NCI-H748 (cell line): ENCODE measurements around the gene RYR2.
"Not testable (repeated sequence)": the region's sequence is repeated elsewhere in the genome, so short reads cannot be mapped to it uniquely, and the experiment has no call there.

Experiments
- DNase-seq: peaks from one replicate; lab custom pipeline; 2025; ENCODE audit not compliant: unreplicated experiment; lab: John Stamatoyannopoulos, UW

RYR2 gene

DNA sequence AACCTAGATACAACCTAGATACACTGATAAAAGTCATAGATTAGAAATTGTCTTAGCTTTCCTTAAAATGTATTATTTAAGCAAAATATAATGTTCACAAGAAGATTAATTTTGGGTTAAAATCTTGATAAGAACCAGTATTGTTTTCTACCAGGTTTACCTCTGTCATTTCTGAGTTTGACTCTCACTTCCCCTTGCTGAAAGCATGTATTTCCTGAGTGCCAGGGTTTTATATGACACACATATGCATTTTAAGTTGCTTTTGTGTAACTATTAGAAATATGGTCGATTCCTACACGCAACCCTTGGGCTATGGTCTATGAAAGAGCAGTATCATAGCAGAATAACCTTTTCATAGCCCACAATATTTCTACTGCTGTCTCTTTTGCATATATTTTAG lies 497.1 kb downstream of the RYR2 start:
- DNase-seq = no peak

DNA sequence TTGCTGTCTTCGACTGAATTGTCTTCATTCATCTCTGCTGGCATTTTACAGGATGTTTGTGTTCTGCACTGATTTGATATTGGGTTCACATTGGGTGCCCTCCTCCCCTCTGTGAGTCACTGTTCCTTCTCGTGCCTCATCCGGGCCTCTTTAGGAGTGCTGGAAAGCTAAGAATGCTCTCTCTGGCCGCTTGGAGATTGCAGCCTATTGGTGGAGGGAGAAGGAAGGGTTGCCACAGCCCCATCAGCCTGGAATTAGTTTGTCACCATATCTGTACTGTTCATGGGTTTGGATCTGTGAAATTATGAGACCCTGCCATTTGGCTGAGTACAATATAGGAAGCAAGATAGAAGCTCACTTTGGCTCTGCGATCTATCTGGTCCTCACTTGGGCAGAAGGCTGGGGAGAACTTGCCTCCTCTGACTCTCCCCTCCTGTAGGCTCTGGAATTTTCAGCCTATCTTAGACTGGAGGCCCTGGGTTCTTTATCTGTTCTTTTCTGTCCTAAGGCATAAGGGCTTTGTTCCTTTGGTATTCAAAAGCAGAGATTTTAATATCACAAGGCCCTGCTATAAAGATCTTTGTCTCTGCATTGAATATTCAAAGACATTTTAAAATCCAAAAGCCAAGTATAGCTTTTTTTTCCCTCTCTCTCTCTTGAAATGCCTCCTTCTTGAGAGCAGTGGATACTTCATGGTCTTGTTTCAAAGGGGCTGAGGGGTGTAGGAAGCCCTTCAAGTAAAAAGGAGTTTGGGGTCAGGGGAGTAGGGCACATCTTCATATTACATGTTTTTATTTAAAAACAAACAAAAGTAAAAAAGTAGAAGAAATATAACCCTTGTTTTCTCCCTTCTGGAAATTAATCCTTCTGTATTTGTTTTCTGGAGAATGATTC lies 500.8 kb downstream of the RYR2 start:
- no peak for DNase-seq

DNA sequence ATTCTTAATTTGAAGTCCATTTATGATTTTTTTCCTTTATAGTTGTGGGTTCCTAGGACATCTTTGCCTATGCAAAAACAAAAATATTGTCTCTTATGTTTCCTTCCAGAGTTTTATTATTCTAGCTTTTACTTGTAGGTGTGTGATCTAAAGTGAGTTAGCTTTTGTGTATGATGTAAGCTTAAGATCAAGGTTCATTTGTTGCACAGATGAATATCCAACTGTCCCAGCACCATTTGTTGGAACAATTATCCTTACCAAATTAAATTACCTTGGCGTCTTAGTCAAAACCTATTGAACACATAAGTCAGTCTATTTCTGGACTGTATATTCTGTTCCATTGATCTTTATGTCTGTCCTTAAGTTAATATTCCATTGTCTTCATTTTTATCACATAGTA lies 511.1 kb downstream of the RYR2 start:
- DNase-seq = no peak

DNA sequence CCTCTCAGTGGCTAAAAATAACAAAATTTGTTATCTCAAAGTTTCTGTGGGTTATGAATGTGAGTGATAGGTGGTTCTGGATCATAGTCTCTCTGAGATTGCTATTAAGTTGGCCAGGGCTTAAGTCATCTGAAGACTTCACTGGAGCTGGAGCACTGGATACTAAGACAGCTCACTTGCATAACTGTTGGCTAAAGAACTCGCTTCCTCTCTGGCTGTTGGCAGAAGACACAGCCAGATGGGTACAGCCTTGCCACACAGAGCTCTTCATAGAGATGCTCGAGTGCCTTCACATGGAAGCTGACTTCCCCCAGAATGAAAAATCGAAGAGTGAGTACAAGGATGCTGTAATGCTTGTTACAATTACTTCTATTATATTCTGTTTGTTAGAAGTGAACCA lies 514.9 kb downstream of the RYR2 start:
- no peak for DNase-seq

DNA sequence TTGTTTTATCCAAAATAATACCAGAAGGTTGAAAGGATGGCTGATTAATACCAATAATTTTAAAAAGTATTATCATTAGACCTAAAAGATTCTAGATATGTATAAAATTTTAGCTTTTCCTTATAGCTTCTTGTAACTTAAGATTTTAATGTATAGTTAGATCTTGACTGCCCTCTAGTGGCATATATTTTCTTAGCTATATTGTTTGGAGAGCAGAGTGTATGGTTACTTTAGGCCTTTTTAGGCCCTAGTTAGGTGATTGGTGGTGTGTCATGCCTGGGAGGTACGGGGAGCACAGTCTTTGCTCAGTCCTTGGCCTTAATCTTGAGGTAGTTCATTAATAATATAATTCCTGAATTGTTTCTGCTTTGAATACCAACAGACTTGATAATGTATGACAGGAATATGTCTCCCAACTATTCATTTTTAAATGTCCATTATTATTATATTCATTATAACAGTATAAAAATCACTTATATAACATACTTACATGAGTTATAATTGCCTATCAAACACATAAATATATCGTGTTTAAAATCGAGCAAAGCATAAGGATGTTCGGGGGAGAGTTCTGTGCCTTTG lies 520.3 kb downstream of the RYR2 start:
- DNase-seq = peak; percentile 58

DNA sequence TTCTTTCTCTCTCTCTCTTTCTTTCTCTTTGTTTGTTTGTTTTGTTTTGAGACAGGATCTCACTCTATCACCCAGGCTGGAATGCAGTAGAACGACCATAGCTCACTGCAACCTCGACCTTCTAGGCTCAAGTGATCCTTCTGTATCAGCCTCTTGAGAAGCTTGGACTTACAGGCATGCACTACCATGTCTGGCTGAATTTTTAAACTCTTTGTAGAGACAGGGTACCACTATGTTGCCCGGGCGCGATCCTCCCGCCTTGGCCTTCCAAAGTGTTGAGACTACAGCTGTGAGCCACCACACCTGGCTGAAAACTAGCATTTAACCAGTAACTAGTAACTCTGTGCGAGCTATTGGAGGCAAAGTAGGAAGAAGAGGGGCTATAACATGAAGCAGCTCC lies 523.3 kb downstream of the RYR2 start:
- DNase-seq = no peak

DNA sequence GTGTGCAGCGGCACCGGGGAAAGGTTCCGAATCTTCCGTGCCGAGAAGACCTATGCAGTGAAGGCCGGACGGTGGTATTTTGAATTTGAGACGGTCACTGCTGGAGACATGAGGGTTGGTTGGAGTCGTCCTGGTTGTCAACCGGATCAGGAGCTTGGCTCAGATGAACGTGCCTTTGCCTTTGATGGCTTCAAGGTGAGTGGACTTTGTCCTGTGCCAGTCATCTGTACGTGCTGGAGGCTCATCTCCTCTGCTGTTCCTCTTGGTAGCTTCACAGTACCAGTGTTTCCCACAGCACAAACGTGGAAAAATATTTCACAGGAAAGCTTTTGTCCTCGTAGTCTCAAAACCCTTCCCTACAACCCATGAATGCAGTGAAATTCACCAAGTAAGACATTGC lies 524.6 kb downstream of the RYR2 start:
- DNase-seq = no peak

DNA sequence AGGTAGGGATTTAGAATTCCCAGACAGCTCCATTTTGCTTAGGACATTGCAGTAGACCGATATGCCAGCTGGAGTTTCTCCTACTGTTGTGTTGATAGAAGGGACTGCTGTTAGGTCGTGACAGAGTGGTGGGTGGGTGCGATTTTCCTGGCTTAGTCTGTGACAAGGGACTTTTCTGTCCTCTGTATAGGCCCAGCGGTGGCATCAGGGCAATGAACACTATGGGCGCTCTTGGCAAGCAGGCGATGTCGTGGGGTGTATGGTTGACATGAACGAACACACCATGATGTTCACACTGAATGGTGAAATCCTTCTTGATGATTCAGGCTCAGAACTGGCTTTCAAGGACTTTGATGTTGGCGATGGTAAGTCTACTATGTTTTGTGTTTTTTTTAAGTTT lies 527.0 kb downstream of the RYR2 start:
- no peak for DNase-seq

DNA sequence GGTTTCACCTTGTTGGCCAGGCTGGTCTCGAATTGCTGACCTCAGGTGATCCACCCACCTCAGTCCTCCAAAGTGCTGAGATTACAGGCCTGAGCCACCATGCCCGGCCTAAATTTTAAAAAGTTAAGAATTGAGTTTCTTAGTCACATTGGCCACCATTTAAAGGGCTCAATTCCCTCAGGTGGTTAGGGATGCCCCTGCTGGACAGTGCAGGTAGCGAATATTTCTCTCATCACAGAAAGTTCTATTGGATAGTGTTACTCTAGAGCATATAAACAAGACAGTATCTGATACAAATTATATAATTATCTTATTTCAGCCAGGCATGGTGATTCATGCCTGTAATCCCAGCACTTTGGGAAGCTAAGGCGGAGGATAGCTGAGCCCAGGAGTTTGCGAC lies 528.5 kb downstream of the RYR2 start:
- no peak for DNase-seq

DNA sequence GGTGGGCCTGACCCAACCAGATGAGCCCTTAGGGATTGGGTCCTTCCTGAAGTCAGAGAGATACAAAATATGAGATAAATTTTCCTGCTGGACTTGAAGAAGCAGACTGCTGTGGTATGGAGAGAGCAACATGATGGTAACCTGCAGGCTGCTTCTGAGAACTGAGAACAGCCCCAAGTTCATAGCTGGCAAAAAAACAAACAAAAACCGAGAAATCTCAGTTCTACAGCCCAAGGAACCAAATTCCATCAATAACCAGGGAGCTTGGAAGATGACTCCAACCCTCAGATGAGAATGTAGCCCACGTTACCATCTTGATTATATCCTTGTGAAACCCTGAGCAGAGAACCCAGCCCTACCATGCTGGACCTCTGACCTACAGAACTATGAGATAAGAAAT lies 532.6 kb downstream of the RYR2 start:
- DNase-seq = no peak

DNA sequence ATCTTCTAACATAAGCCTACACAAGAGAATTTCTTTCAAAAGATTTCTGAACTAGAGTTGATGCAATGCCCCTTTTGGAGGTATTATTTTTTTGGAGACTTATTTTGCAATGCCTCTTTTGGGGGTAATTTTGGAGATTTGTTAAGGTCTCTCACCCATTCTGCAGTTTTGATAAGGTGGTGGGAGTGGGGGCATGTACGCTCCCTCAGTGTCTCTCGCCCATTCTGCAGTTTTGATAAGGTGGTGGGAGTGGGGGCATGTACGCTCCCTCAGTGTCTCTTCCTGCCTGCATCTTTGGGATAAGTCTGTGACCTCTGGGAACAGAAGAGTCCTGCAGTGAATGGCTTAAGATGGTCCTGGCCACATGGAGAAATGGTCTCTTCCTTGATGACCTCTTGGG lies 536.6 kb downstream of the RYR2 start:
- no peak for DNase-seq

DNA sequence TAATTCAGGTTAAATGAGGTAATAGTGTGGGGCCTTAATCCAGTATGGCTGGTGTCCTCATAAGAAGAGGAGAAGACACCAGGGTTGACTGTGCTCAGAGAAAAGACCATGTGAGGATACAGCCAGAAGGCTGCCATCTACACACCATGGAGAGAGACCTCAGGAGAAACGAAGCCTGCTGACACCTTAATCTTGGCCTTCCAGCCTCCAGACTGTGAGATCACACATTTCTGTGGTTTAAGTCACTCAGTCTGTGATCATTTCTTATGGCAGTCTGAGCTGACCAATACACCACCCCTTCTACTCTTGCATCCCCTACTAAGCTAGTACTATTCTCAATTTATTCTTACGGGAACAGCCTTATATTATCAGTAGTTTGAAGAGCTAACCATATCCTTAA lies 538.7 kb downstream of the RYR2 start:
- DNase-seq = no peak

DNA sequence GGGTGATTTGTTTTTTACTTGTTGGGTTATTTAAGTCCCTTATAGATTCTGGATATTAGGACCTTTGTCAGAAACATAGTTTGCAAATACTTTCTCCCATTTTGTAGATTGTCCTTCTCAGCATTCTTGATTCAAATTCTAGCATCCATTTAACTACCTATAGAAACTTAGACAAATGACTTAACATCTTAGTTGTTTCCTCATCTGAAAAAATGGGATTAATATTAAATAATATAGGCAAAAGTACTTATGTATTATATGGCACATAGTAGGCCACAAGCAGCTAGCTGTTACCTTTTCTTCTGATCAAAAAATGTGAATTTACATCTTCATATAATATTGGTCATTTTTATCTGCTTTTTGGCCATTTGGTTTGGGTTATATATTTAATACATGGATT lies 541.3 kb downstream of the RYR2 start:
- no peak for DNase-seq

DNA sequence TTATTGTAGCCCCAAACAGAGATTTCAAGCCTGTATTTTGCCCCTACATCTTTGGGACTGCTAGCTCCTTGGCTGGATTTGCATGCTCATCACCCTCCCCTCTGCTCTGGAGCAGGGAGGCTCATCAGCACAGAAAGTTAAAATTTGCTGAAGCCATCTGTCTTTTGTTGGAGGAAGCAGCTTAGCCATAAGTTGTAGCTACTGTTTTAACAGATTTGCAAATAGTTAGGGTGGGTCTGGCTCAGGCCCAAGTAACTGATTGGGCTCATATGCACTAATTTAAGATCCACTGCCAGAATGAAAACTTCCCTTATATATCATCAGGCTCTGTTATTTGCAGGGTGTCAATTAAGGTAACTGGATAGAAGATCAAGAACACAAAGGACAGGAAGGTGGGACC lies 541.8 kb downstream of the RYR2 start:
- DNase-seq = no peak

DNA sequence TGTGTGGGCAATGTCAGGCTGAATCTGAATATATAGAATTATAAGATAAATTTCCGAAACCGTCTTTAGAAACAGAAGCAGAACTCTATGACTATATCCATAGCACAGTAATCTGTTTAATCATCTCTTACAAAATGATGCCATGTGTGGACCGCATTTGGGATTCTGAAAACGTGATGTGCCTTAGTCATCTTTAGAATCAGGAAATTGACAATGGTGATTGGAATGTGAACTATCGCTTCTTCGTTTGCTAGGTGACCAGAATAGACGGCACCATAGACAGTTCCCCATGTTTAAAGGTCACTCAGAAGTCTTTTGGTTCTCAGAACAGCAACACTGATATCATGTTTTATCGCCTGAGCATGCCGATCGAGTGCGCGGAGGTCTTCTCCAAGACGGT lies 548.4 kb downstream of the RYR2 start:
- no peak for DNase-seq

DNA sequence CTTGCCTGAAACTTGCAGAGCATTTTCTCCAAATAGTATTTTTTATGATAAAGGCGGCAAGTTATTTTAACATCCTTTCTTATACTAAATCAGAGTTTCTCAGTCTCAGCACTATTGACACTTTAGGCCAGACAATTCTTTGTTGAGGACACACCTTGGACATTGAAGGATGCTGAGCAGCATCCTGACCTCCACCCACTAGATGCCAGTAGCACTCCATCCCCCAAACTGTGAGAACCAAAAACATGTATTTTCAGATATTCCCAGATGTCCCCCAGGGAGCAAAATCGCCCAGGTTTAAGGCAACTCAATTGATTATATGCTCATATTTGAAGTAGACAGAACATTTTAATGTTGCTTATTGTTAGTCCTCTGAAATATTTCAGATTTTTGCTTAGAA lies 549.4 kb downstream of the RYR2 start:
- DNase-seq = no peak

DNA sequence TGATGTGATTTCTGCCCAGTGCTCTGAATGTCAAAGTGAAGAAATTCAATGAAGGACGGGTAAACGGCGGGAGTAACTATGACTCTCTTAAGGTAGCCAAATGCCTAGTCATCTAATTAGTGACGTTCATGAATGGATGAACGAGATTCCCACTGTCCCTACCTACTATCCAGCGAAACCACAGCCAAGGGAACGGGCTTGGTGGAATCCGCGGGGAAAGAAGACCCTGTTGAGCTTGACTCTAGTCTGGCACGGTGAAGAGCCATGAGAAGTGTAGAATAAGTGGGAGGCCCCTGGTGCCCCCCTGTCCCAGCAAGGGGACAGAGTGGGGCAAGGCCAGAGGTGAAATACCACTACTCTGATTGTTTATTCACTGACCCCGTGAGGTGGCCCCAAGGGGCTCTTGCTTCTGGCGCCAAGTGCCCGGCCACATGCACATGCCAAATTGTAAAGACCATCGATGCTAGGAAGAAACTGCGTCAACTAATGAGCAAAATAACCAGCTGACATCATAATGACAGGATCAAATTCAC lies 561.1 kb downstream of the RYR2 start:
- DNase-seq = not testable (repeated sequence)

DNA sequence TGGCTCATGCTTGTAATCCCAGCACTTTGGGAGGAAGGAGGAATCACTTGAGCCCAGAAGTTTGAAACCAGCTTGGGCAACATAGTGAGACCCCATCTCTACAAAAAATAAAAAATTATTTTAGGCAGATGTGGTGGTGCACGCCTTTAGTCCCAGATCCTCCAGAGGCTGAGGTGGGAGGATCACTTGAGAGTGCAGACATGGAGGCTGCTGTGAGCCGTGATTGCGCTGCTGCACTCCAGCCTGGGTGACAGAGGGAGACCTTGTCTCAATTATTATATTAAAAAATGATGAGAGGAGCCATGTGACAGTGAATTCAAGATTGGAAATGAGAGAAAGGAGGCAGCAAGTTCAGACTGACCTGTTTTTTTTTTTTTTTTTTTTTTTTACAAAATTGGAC lies 566.4 kb downstream of the RYR2 start:
- DNase-seq = no peak

DNA sequence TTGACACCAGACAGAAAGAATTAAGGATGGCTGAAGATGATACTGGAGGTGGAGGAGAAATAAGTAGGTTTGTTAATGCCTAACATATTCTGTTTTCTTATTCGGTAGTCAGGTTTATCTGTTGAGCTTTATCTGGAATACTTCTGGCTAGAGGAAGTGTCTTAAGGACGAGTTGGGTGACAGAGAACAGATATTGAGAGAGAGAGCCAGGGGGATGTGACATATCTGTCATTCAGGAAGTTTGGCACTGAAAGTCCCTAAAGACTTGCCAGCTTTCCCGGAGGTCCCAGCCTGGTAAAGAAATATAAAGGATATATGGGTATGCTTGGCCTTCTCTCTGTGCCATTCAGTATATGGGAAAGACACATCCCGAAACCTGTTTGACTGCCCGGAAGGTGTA lies 568.2 kb downstream of the RYR2 start:
- no peak for DNase-seq

DNA sequence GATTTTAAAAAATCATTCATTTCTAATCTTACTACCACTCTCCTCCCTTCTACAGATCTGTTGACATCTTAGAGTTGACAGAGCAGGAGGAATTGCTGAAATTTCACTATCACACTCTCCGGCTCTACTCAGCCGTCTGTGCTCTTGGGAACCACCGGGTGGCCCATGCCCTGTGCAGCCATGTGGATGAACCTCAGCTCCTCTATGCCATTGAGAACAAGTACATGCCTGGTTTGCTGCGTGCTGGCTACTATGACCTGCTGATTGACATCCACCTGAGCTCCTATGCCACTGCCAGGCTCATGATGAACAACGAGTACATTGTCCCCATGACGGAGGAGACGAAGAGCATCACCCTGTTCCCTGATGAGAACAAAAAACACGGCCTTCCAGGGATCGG lies 572.0 kb downstream of the RYR2 start:
- DNase-seq = no peak

DNA sequence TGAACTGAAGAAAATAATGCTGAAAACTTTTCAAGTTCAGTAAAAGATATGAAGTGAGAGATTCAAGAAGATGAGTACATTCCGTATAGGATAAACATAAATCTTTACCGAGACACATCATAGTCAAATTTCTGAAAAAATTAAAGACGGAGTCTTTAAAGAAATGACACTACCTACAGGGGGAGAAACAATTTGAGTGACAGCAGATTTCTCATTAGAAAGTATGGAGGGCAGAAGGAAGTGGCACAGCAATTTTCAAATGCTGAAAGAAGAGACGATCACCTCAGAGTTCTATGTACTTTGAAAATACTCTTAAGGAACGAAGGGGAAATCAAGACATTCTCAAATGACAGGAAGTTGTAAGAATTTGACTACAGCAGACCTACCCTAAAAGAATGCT lies 577.6 kb downstream of the RYR2 start:
- DNase-seq = no peak

DNA sequence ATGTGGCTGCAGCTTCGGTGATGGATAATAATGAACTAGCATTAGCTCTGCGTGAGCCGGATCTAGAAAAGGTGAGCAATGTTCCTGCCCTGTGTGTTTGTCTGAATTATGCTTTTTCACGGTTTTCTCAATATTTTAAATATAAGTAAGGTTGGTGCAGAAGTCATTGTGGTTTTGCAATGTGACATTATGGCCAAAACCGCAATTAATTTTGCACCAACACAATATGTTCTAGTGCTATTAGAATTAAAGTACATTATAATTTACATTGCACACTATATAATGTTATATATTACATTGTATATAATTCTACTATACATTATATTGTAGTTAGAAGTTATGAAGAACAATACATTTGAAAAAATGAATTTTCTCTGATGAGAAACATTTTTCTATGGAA lies 592.9 kb downstream of the RYR2 start:
- no peak for DNase-seq

DNA sequence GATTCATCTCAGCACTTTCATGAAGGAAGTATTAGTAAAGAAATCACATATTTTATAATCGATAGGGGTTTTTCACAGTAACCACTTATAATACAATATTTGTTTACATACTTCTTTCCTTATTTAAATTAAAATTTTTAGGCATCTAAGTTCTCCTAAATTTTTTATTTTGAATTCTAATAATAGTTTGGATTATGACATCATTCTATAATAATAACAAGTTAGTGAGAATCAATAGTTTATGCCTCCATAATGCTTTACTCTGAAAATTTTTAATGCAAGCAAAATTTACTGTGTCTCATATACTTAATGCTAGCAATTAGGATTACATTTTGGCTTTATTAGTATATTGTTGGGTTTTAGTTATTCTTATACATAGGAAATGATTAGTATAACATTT lies 596.6 kb downstream of the RYR2 start:
- DNase-seq = no peak
